Natural killer cell (primary cell): ENCODE measurements around the gene TMEM109. TPM values are rescaled to one million over a fixed set of nuclear protein-coding genes. Genes with fewer than 3 reads are reported as not detected.

Source experiments
- ATAC-seq, 3 donors: fragments of 150-1000 bp in 2 of 3; fragments of 200-7000 bp in 1 of 3; cut with Tn5 transposase; 1 replicate in 1 of 3; 2 replicates in 2 of 3; pipeline ENCODE4 v1.10.0; 2021; ENCODE audit warnings: mild to moderate bottlenecking in 2 of 3, moderate library complexity in 2 of 3
- DNase-seq, 2 donors: peaks; one replicate each; pipeline versions ENCODE4 v3.0.0 to v3.0.0-alpha.2; 2013 to 2021; ENCODE audit warnings: mixed read lengths in 1 of 2
- H3K27ac ChIP-seq: one replicate; pipeline ENCODE4 v1.5.1; 2013; ENCODE audit warnings: mild to moderate bottlenecking, low read length
- H3K27me3 ChIP-seq: one replicate; pipeline ENCODE4 v1.6.1; 2013; ENCODE audit warnings: low read length; ENCODE audit not compliant: control insufficient read depth, insufficient read depth
- H3K36me3 ChIP-seq: one replicate; pipeline ENCODE4 v1.6.1; 2013; ENCODE audit warnings: low read length; ENCODE audit not compliant: control insufficient read depth, insufficient read depth
- H3K4me1 ChIP-seq: one replicate; pipeline ENCODE4 v1.6.1; 2013; ENCODE audit warnings: low read length; ENCODE audit not compliant: control insufficient read depth, insufficient read depth
- H3K4me3 ChIP-seq: one replicate; pipeline ENCODE4 v1.5.1; 2013; ENCODE audit warnings: low read length
- H3K9me3 ChIP-seq: one replicate; pipeline ENCODE4 v1.6.1; 2013; ENCODE audit warnings: low read length; ENCODE audit not compliant: control insufficient read depth, insufficient read depth
- H3K27ac Mint-ChIP-seq, 2 donors: one replicate each; pipeline ENCODE4 v1.8.0; 2022; ENCODE audit warnings: mild to moderate bottlenecking in 2 of 2, mixed read lengths in 2 of 2, moderate library complexity in 1 of 2
- H3K27me3 Mint-ChIP-seq, 2 donors: one replicate each; pipeline ENCODE4 v1.8.0; 2022; ENCODE audit warnings: low read depth in 2 of 2, mixed read lengths in 2 of 2
- H3K36me3 Mint-ChIP-seq: one replicate; pipeline ENCODE4 v1.8.0; 2022; ENCODE audit warnings: mixed read lengths
- H3K4me1 Mint-ChIP-seq, 2 donors: one replicate each; pipeline ENCODE4 v1.8.0; 2022; ENCODE audit warnings: mixed read lengths in 2 of 2
- H3K4me3 Mint-ChIP-seq: one replicate; pipeline ENCODE4 v1.8.0; 2022; ENCODE audit warnings: mild to moderate bottlenecking, moderate library complexity, mixed read lengths
- H3K9me3 Mint-ChIP-seq, 2 donors: one replicate each; pipeline ENCODE4 v1.8.0; 2022; ENCODE audit warnings: mixed read lengths in 2 of 2
- WGBS: methylation state at CpG from one replicate; pipeline ENCODE4 v1.1.7; 2013; ENCODE audit warnings: missing lambda C conversion rate; ENCODE audit not compliant: insufficient coverage; 5-methylcytosine and 5-hydroxymethylcytosine counted together
- intact Hi-C: fragments of 100-400 bp; cut with micrococcal nuclease; formaldehyde crosslinking; loops from one replicate; pipeline ENCODE4 v1.14.2; 2022
- total RNA-seq, 4 donors: library from RNA; stranded (reverse); fragments of 120-200 nt in 1 of 4; gene quantifications; one replicate each; pipeline versions ENCODE4 v1.2.3 to v1.2.4, GENCODE V29; 2013 to 2022
- TF ChIP-seq, protein P1 (sequence below): fragments of 200-600 bp; IDR thresholded peaks from one replicate; pipeline ENCODE4 v1.8.0; 2022; ENCODE audit warnings: antibody characterized with exemption

TMEM109 gene
- total RNA-seq, 3 donors from 2014 or later (not counting 1 experiment from before 2014, with no cell fraction given): 89.3 to 102 (median 96.8) TPM

DNA sequence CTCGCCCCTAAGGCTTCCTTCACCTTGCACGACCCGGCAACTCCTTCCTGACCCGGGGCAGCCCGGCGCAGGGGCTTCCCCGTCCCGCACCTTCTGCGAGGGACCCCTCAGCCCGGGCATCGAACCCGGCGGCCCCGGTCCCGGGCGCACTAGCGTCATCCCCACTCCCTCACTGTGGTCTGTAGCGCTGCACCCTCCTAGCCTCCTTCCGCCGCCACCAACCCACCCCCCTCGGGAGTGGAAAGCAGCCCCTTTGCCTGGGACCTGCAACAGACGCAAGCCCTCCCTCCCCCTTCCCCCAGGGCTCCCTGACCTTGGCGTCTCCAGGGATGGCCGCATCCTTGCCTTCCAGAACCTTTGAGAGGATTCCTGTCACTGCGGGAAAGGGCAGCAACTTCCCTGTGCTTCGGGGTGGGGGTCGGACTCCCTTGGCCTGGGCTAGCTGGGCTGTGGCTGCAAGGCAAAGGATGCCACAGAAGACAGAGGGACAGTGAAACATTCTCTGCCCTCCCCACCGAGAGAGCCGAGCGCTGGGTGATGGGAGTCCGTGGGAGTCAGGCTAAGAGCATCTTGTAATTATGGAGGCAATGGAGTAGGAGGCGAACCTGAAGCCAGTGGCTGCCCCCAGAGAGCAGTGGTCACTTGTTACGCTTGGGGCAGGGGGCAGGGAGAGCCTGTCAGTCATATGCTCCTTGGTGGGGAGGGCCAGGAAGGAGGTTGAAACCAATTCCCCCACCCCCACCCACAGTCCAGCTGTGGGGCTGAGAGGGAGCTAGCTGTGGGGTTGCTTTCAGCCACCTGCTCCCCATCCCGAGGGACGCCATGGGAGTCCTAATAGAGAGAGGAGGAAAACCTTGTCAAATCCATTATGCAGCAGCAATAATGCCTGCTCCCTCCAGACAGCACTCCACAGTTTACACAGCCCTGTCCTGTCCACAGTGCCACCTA, 11.2 kb downstream of the TMEM109 start:
- Histone ChIP-seq H3K27me3 (peaks cover 19% of the 10 kb centered on the region), H3K36me3 (peaks cover 30% of the 10 kb centered on the region), H3K4me3 (peak overlapping the region; percentile 18), H3K27ac (no peak overlapping the region), H3K4me1 (peaks cover 18% of the 10 kb centered on the region), H3K9me3 (no peaks in the 10 kb centered on the region)
- Mint-ChIP-seq H3K4me3 (peak overlapping the region; percentile 75), H3K27ac (peak overlapping the region in 1 of 2 donors; percentile 63), H3K9me3 (no peaks in the 10 kb centered on the region), H3K4me1 (peaks cover 0 to 12% of the 10 kb centered on the region in 2 donors), H3K27me3 (peaks cover 7 to 28% of the 10 kb centered on the region in 2 donors), H3K36me3 (peaks cover 8% of the 10 kb centered on the region)
- peak in 2 of 3 donors; percentile 62 to 72 for ATAC-seq
- peak in 1 of 2 donors; percentile 32 for DNase-seq
- intact Hi-C loops: no loop called here
- TF ChIP-seq, protein P1, sequence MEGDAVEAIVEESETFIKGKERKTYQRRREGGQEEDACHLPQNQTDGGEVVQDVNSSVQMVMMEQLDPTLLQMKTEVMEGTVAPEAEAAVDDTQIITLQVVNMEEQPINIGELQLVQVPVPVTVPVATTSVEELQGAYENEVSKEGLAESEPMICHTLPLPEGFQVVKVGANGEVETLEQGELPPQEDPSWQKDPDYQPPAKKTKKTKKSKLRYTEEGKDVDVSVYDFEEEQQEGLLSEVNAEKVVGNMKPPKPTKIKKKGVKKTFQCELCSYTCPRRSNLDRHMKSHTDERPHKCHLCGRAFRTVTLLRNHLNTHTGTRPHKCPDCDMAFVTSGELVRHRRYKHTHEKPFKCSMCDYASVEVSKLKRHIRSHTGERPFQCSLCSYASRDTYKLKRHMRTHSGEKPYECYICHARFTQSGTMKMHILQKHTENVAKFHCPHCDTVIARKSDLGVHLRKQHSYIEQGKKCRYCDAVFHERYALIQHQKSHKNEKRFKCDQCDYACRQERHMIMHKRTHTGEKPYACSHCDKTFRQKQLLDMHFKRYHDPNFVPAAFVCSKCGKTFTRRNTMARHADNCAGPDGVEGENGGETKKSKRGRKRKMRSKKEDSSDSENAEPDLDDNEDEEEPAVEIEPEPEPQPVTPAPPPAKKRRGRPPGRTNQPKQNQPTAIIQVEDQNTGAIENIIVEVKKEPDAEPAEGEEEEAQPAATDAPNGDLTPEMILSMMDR: no peak
- WGBS: 6% methylated on average over 34 of the region's 35 CpGs

DNA sequence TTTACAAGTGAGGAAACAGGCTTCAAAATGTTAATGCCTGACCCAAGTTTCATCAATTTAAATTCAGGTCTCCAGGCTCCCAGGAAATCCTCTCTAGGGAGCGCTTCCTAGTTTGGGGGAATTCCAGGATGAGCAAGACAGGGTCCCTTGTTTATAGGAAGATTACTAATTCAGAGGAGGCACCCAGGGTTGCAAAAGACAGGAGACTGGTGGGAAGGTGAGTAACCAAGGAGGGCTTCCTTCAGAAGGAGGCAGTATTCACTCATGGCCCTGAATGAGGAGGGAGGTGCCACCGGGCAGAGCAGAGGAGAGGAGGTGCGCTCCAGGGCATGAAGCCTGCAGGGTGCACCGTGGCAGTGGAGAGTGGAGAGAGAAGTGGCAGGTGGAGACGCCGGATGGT, 11.9 kb downstream of the TMEM109 start:
- WGBS: 77% methylated on average over 4 of the region's 6 CpGs
- peak overlapping the region; percentile 63 for H3K4me3 Mint-ChIP-seq
- peaks cover 19% of the 10 kb centered on the region for H3K27me3 ChIP-seq

DNA sequence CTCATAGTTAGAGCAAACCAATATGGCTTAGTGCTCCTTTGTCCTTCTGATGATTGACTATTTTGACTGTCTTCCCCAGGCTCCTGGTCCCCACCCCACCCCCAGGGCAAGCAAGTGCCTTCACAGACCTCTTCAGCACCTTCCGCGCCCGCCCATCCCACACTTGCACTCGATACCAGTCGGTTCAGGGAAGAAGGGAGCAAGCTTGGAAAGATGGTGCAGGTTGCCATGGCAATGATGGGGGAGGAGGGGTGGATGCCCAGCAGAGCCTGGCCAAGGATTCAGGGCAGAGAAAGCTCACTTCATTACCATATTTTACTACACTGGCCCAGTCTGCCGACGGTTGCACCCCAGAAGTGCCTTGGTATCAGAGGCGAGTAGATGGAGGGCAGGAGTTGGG, 12.5 kb downstream of the TMEM109 start:
- no peak overlapping the region for H3K27ac ChIP-seq
- Mint-ChIP-seq H3K36me3 (peaks cover 8% of the 10 kb centered on the region), H3K9me3 (no peaks in the 10 kb centered on the region), H3K4me3 (peak overlapping the region; percentile 63), H3K27ac (no peak overlapping the region), H3K27me3 (peaks cover 7 to 34% of the 10 kb centered on the region in 2 donors), H3K4me1 (peaks cover 0 to 12% of the 10 kb centered on the region in 2 donors)
- H3K4me3 ChIP-seq: no peak overlapping the region
- peaks cover 17% of the 10 kb centered on the region for H3K36me3 ChIP-seq
- DNase-seq (no peak), ATAC-seq (no peak)
- TF ChIP-seq, protein P1: no peak
- WGBS: 91% methylated on average over 6 of the region's 8 CpGs
- H3K27me3 ChIP-seq: peaks cover 19% of the 10 kb centered on the region
- no peaks in the 10 kb centered on the region for H3K9me3 ChIP-seq
- intact Hi-C loops: no loop called here
- H3K4me1 ChIP-seq: peaks cover 20% of the 10 kb centered on the region

More for the DNA sequence above, 11.9 kb downstream of the TMEM109 start:
- ATAC-seq (no peak), DNase-seq (no peak)
- Histone ChIP-seq H3K9me3 (no peaks in the 10 kb centered on the region), H3K4me1 (peaks cover 18% of the 10 kb centered on the region), H3K4me3 (no peak overlapping the region), H3K27ac (no peak overlapping the region), H3K36me3 (peaks cover 23% of the 10 kb centered on the region)
- TF ChIP-seq, protein P1: no peak
- Mint-ChIP-seq H3K36me3 (peaks cover 8% of the 10 kb centered on the region), H3K9me3 (no peaks in the 10 kb centered on the region), H3K27me3 (peaks cover 7 to 30% of the 10 kb centered on the region in 2 donors), H3K4me1 (peaks cover 0 to 12% of the 10 kb centered on the region in 2 donors), H3K27ac (no peak overlapping the region)
- intact Hi-C loops: no loop called here
